Measurements from ENCODE around the gene TOP3A. TPM values are rescaled to one million over a fixed set of nuclear protein-coding genes. Genes with fewer than 3 reads are reported as not detected.

TOP3A gene
- total RNA-seq, 1 experiment from 2014 or later = 35.3 TPM

DNA sequence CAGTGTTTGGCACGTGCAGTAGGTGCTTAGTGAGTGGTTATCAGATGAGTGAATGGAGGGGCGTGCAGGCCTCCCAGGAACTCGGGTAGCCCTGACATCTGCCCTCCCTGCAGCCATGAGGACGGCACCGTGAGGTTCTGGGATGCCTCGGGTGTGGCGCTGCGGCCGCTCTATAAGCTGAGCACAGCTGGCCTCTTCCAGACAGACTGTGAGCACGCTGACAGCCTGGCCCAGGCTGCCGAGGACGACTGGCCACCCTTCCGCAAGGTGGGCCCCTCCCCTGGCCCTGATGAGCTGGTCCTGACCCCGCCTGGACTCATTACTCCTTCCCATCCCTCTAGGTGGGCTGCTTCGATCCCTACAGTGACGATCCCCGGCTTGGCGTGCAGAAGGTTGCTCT, 78.3 kb downstream of the TOP3A start:
- no peak for DNase-seq (ENCODE audit: extremely low read depth, low read depth)

DNA sequence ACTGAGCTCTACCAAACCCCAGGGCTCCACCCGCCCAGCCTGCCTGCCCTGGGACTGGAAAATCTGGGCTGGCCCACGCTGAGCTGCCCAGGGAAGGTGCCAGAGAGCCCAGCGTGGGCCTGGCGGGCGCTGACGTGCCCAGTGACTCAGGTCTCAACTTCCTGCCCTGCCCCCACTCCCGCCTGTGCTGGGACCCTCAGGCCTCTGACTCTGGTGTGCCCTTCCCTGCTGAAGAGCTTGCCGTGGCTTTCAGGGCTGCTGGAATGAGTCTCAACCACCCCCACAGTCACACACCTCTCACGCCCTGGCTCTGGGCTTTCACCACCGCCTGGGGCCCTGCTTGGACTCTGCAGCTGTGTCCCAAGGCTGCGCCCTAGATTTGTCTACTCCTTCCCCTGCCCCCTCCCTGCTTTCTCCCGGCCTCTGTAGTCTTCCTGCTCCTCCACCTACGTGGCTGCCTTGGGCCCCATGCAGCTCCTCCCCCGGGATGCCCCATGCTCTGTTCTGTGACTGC, 79.0 kb downstream of the TOP3A start:
- no peak for DNase-seq (ENCODE audit: extremely low read depth, low read depth)

DNA sequence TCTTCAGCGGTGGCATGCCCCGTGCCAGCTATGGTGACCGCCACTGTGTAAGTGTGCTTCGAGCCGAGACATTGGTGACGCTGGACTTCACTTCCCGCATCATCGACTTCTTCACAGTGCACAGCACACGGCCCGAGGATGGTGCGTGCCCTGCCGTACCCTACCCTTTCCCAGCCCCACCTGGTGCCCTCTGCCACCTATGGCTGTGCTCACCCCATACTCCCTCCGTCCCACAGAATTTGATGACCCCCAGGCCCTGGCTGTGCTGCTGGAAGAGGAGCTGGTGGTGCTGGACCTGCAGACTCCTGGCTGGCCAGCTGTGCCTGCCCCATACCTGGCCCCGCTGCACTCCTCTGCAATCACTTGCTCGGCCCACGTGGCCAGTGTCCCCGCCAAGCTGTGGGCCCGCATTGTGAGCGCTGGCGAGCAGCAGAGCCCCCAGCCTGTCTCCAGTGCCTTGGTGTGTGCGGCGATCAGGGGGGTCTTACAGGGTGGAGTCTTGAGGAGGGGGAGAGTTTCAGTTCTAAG, 79.9 kb downstream of the TOP3A start:
- DNase-seq (ENCODE audit: extremely low read depth, low read depth) = no peak

DNA sequence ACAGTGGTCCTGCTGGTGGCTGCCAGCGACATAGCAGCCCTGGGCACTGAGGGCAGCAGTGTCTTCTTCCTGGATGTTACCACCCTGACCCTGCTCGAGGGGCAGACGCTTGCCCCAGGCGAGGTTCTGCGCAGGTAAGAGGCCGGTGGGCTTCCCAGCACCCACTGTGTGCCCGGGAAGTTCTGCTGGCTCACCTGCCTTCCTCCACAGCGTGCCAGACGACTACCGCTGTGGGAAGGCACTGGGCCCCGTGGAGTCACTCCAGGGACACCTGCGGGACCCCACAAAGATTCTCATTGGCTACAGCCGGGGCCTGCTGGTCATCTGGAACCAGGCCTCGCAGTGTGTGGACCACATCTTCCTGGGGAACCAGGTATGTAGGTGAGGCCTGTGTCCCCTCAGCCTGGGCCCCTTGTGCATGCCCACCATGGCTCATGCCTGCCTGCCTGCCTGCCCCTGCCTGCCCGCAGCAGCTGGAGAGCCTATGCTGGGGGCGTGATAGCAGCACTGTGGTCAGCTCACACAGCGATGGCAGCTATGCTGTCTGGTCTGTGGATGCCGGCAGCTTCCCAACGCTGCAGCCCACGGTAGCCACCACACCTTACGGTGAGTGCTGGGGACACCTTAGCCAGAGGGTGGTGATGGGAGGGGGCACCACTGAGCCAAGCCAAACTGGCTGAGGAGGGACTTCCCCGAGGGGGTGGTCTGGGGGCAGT, 80.8 kb downstream of the TOP3A start:
- no peak for DNase-seq (ENCODE audit: extremely low read depth, low read depth)

DNA sequence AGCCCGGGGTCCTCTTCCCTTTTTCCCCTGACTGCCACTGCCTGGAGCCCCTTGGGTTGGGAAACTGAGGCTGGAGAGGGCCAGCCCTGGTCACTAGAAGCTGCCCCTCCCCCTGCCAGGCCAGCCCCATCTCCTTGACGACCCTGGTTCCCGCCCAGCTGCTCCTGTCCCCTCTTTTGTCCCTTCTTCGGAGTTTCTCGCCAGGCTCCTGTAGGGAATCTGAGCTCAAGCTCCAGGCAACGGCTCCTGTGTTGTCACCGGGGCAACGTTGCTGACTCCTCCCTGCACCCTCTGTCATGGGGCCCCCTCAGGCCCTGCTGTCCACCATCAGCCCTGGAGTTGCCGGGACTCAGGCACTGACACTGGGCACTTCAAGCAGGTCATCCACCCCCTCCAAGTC, 83.6 kb downstream of the TOP3A start:
- DNase-seq (ENCODE audit: extremely low read depth, low read depth) = no peak

DNA sequence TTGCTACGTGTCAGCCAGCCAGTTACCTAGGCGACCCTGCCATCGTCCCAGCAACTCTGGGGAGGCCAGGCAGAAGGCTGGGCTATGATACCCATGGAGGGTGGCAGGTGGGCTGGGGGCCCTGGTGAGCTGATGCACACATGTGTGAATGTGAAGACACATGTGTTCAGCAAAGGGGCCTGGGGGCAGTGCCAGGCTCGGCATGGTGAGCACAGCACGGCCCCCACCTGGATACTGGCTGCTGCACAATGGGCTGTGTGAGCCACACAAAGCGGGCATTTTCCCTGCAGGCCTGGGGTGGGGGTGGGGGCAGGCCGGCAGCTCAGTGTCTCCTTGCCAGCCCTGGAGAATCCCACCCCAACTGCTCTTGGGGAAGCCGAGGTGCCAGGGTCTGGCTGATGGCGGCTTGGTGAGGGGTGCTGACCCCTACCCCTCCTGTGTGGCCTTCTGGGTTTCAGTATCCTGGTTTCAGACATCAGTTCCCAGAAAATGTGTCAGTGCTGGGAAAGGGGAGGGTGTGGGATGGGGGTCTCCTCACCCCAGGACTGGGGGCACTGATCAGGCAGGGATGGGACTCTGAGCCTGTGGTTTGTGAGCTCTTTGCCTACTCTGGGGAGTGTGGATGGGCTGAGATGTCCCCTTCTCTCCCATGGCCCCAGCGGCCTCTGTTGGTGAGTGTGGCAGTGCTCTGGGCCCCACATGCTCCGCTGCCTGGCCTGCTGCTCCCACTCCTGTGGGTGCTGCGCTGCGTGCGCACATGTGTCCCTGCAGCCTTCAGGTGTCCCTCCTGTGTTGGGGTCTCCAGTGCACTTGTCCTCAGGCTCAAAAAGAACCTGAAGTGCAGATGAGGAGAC, 84.3 kb downstream of the TOP3A start:
- no peak for DNase-seq (ENCODE audit: extremely low read depth, low read depth)

DNA sequence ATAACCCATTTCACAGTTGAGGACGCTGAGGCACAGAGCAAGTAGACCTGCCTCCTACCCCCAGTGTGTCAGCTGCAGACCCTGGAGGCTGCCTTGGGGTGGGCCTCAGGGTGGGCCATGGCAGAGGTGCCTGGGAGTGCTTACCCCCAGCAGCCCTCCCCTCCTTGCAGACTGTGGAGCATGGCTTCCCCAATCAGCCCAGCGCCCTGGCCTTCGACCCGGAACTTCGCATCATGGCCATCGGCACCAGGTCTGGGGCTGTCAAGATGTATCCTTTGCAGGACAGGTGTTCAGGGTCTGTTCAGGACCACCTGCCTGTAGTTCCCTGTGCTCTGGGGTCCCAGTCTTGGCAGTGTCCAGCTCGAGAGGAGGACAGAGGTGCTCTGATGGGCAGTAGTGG, 85.0 kb downstream of the TOP3A start:
- no peak for DNase-seq (ENCODE audit: extremely low read depth, low read depth)

DNA sequence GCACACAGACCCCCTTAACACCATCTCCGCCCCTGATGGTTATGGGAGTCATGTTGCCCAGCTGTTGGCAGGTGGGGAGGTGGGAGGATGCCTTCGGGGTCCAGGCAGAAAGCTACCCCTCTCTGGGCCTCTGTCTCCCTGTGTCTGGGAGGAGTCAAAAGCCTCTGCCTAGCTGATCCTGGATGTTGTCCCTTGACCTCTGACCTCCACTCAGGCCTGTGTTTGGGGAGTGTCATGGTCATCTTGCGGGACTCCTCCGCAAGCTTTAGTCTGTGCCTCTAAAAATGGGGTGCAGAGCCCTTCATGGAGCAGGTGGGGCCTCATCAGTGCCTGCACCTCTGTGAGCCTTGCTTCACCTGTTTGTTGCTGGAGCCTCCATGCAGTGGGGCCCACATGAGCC, 85.5 kb downstream of the TOP3A start:
- DNase-seq (ENCODE audit: extremely low read depth, low read depth) = no peak

DNA sequence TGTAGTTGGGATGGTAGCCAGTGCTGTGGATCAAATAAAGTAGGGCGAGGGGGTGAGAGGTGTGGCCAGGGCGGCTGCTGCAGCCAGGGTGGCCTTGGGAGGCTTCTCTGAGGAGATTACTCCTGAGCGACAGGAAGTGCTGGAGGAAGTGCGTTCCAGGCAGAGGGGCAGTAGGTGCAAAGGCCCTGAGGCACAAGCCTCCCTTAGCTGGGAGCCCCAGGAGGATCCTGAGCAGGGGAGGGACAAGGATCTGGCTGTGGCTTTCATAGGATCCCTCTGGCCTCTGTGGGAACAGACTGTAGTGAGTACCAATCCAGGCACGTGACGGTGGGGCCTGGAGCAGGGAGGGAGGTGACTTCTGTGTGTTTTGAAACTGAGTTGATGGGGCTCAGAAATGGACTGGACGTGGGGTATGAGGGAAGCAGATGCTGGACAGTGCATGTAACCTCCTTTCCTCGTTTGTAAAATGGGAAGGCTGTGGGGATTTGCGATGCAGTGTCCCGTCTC, 86.6 kb downstream of the TOP3A start:
- no peak for DNase-seq (ENCODE audit: extremely low read depth, low read depth)

DNA sequence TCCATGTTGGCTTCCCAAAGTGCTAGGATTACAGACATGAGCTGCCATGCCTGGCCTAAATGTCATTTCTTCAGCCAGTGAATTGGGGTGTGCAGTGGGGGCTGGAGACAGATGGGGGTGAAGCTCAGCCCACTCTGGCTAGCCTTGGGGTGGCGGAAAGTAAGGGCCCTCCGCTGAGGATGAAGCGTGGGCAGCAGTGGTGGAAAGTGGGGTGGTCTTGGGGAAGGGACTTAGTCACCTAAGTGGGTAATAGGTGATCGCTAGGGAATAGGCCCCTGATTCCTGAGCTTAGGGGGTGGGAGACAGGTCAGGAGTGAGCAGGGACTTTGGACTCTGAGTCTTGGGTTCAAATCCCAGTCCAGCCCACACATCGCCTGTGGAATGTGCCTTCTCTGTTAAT, 87.2 kb downstream of the TOP3A start:
- DNase-seq (ENCODE audit: extremely low read depth, low read depth) = no peak

DNA sequence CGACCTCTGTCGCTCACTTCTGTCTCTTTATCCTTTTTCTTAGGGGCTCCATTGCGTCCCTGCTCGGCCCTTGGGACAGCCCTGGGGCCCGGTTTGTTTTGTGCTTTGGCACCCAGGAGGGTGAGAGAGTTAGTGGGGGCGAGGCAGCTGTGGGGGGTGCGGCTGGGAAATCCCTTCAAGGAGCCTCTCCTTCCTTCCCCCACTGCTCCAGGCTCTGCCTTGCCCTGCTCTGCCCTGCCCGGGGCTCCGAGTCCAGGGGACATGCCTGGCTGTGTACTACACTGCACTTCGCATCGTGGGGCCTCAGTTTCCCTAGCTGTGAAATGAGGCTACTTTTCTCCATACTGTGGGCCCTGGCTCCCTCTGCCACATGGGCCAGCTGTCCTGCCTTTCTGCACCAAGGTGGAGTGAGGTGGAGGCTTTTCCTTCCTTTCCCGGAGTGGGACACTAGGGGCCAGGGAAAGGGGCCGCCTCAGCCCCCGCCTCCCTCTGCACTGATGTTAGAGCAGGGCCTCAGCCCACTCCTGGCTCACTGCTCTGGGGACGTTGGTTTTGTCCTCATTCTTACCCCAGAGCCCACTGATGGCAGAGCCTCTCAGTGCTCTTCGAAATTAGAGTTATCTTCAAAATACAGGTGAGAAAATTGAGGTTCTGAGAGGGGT, 88.4 kb downstream of the TOP3A start:
- DNase-seq (ENCODE audit: extremely low read depth, low read depth) = no peak

DNA sequence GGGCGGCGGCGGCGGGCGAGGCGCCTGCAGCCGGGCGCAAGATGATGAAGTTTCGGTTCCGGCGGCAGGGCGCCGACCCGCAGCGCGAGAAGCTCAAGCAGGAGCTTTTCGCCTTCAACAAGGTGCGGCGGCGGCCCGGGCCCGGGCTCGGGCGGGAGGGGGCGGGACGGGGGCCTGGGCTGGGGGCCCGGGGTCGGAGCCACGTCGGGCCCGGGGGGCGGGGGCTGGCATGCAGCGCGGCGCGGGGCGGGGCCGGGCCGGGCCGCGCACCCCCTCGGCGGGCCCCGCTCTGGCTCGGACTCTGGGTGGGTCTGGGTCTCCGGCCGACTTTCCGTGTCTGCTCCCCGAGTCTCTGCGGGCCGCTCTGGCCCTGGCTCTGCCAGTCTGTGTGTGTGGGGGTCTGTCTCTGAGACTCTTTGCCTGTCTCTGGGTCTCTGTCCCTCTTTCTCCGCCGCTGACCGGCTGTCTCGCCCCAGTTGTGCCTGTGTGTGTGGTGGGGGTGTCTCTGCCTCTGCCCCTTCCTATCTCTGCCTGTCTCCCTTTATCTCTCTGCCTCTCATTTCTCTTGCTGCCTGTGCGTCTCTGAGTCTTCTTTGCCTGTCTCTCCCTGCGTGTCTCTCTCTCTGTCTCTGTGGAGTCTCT, 89.0 kb downstream of the TOP3A start:
- DNase-seq (ENCODE audit: extremely low read depth, low read depth) = no peak

DNA sequence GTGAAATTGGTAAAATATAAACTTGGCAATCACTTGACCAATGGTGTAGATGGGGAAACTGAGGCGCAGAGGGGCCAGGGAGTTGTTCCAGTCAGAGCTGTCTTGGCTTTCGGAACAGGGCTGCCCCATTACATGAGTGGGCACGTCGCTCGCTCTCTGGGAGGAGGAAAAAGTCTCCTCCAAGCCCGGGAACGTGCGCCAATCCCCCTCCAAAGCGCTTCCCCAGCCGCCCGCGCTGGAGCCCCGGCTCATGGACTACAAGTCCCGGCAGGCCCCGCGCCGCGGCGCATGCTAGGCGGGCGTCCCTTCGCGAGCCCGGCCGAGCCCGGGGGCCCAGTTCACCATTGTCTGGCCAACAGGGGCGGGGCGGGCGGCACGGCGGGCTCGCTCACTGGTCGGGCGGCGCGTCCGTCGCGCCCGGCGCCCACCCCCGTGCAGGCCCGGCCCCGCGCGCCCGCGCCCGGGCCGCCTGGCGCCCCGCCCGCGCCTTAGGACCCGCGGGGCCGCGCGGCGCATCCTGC, 89.6 kb downstream of the TOP3A start, which contains the start of gene LLGL1:
LLGL1 (plus strand) TSS at position 515 of the 521 bp plus-strand sequence. CDS start 48 bp downstream, outside the sequence.
- DNase-seq (ENCODE audit: extremely low read depth, low read depth) = peak; percentile 92

DNA sequence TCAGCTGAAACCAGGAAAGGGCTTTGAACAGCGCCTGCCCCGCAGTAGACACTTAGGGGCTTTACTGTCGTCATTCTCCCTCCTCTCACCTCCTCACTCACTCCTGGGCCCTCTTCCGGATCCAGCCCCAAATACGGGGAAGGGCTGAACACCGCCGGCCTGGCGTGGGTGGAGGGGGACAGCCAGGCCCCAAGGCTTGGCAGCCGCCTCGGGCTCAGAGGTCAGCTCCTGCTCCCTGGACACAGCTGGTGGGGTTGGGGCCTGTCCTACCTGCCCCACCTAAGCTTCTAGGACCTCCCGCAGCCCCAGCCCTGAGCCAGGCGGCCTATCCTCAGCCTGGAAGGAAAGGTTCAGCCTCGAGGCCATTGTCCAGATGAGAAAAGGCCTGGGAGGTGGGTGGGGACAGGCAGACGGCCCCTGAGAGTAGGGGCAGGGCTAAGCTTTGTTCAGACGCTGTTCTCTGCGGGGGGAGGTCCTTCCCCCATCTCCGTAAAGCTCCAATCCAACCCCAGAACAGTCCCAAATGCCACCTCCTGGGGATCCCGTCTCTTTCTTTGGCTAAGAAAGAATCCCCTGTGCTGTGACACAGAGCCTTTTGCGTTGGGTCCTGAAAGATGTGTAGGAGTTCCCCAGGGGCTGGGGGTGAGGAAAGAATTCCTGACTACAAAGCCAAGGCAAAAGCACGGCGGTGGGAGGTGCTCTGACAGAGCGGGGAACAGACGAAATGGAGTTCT, 90.2 kb downstream of the TOP3A start:
- no peak for DNase-seq (ENCODE audit: extremely low read depth, low read depth)

DNA sequence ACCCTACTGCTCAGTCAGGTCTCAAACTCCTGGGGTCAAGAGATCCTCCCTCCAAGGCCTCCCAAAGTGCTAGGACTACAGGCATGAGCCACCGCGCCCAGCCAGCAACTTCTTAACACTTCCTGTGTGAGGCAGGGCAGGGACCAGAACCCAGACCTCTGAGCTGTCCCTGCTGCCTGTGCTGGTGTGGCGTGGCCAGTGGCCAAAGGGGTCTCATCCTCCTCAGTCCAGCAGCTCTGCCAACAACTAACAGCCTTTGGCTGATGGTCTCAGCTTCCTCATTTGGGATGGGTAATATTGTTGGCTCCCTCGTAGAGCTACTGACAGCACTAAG, 90.8 kb downstream of the TOP3A start:
- DNase-seq (ENCODE audit: extremely low read depth, low read depth) = no peak

Measured in NCI-H460 (cell line).